ENCODE measurements around the gene PTCD3.
A peak's percentile ranks its signal among the peaks of the same experiment; 100 is the strongest.

PTCD3 gene

GRCh38 chr2:86087936-86088850 is 17.8 kb upstream of the PTCD3 start:
- DNase-seq = no peak

- DNase-seq = no peak
Measured at GRCh38 chr2:86094229-86094628, 11.8 kb upstream of the PTCD3 start.

- no peak for DNase-seq
Measured at GRCh38 chr2:86097114-86097896, 8.7 kb upstream of the PTCD3 start.

GRCh38 chr2:86097913-86098312 is 8.1 kb upstream of the PTCD3 start:
- no peak for DNase-seq

- no peak for DNase-seq
Measured at GRCh38 chr2:86102157-86102556, 3.9 kb upstream of the PTCD3 start.

- peak; percentile 81 to 88 for DNase-seq
Measured at GRCh38 chr2:86105252-86105968, 625 bp upstream of the PTCD3 start, which contains the start of gene POLR1A. TSS of gene POLR1A (minus strand) at chr2:86105886. CDS start at chr2:86105776, 110 bp downstream.

- no peak for DNase-seq
Measured at GRCh38 chr2:86107031-86107430, 996 bp downstream of the PTCD3 start.

GRCh38 chr2:86118130-86118529 is 12.1 kb downstream of the PTCD3 start:
- DNase-seq = no peak

GRCh38 chr2:86123328-86123925 is 17.4 kb downstream of the PTCD3 start:
- no peak for DNase-seq

GRCh38 chr2:86124683-86125082 is 18.6 kb downstream of the PTCD3 start:
- no peak for DNase-seq

GRCh38 chr2:86134709-86135108 is 28.7 kb downstream of the PTCD3 start:
- no peak for DNase-seq

GRCh38 chr2:86135653-86136052 is 29.6 kb downstream of the PTCD3 start:
- no peak for DNase-seq

GRCh38 chr2:86136141-86136540 is 30.1 kb downstream of the PTCD3 start:
- no peak for DNase-seq

- DNase-seq = no peak
Measured at GRCh38 chr2:86138736-86139625, 32.9 kb downstream of the PTCD3 start.

GRCh38 chr2:86139981-86140380 is 33.9 kb downstream of the PTCD3 start:
- DNase-seq = no peak

- DNase-seq = no peak
Measured at GRCh38 chr2:86140969-86141392, 34.9 kb downstream of the PTCD3 start.

- no peak for DNase-seq
Measured at GRCh38 chr2:86142436-86143257, 36.6 kb downstream of the PTCD3 start.

- no peak for DNase-seq
Measured at GRCh38 chr2:86143307-86143706, 37.3 kb downstream of the PTCD3 start.

- DNase-seq = no peak
Measured at GRCh38 chr2:86143926-86144685, 38.1 kb downstream of the PTCD3 start.

GRCh38 chr2:86147793-86148192 is 41.8 kb downstream of the PTCD3 start:
- no peak for DNase-seq

All from CD4-positive, alpha-beta T cell treated with Interferon alpha-2 for 1 hour (primary cell).